T-helper 9 cell (primary cell): ENCODE data around the gene MAP3K10.
A peak's percentile ranks its signal among the peaks of the same experiment; 100 is the strongest.
"Not testable (repeated sequence)": the region's sequence is repeated elsewhere in the genome, so short reads cannot be mapped to it uniquely, and the experiment has no call there.

Experiments
- DNase-seq: peaks from one replicate; pipeline ENCODE4 v3.0.0-alpha.2; 2020

Gene MAP3K10

GRCh38 chr19:40217934-40218890 lies 27.0 kb downstream of the MAP3K10 start, which contains the start of gene TTC9B:
Gene TTC9B, minus strand, starts transcription at chr19:40218384. Its CDS starts 3 bp downstream, at chr19:40218381.
- peak; percentile 37 for DNase-seq

- DNase-seq, result not testable (repeated sequence)
Observed at GRCh38 chr19:40219029-40219428, 27.8 kb downstream of the MAP3K10 start.

DNA sequence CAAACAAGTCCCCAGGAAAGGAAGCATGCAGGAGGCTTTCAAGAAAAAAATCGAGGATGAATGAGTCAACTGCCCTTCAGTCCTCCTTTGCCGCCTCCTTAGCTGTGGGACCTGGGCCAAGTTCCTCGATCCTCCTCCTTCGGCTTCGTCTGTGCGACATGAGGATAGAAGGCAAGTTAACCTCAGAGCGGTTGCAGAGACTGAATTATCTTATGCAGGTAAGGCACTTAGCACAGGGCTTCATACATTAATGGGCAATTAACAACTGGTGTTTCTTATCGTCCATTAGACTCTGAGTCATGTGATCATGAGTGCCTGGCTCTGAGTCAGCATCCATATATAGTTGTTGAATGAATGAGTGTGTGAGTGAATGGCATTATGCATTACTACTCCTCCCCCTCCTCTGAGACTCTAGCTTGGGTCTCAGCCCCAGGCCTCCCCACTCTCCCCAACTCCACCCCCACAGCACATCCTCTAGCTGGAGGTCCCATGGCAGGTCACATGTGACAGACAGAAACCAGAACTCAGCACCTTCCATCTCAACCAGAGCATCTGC lies 28.6 kb downstream of the MAP3K10 start:
- no peak for DNase-seq

- DNase-seq, result no peak
Observed at GRCh38 chr19:40220674-40221073, 29.4 kb downstream of the MAP3K10 start.

- peak; percentile 67 for DNase-seq
Observed at GRCh38 chr19:40221858-40222619, 30.8 kb downstream of the MAP3K10 start.

GRCh38 chr19:40223135-40223822 lies 32.1 kb downstream of the MAP3K10 start:
- peak; percentile 28 for DNase-seq

- no peak for DNase-seq
Observed at GRCh38 chr19:40224342-40225150, 33.3 kb downstream of the MAP3K10 start.

DNA sequence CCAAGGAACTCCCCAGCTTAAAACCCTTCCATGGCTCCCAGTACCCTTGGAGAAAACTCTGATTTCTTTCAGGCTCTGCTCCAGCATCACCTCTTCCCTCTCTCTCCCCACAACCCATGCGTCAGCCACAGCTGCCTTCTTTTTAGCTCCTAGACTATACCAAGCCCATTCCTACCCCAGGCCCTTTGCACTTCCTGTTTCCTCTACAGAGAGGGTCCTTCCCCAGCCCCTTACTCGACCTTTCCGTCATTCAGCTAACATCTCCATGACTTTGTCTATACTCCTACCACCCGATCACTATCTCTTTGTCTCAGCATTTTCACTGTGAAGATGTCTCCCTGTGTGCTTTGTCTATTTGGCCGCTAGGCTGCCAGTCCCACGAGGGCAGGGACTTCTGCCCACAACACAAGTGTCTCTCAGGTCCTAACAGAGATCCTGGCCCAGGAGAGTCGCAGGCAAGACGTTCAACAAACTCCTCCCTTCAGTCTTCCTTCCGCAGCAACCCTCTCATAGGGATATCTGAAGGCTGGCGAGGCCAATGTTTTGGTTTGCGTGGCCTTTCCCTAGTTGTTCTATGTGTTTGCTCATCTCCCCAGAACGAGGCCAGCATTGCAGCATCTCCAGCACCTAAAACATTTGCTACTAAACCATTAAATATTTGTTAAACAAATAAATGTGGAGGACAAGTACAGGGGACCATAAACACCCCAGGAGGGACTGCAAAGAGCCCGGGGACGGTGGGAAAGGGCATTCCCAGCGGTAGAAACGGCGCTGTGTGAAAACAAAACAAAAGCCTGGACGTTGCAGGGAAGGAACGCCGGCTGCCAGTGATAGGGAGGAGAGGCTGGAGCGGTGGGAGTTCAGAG lies 34.4 kb downstream of the MAP3K10 start:
- DNase-seq, result no peak

GRCh38 chr19:40228346-40228745 lies 37.1 kb downstream of the MAP3K10 start:
- DNase-seq, result no peak

GRCh38 chr19:40228863-40229262 lies 37.6 kb downstream of the MAP3K10 start:
- DNase-seq, result no peak

- DNase-seq, result no peak
Observed at GRCh38 chr19:40229484-40229883, 38.3 kb downstream of the MAP3K10 start.

DNA sequence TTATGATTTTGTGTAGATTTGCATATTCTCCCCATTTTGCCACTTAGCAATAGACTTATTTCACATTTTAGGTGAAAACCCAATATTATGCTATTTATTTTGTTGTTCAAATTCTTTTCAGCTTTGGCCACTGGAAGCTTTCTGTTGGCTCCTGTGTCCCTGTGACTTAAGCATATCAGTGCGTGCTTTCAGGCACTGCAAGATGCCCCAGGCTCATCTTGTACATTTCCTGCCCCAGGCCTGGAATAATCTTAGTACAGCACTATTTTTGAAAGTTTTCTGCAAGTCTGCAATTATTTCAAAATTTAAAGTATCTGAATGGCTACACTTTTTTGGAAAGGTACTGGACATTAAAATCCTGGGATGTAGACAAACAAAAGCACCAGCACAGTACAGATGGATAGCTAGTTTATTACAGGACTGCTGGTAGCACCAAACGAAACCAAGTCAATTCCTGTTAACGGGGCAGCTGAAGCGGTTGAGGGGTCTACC lies 38.7 kb downstream of the MAP3K10 start:
- no peak for DNase-seq

GRCh38 chr19:40231057-40231456 lies 39.8 kb downstream of the MAP3K10 start:
- DNase-seq, result no peak

DNA sequence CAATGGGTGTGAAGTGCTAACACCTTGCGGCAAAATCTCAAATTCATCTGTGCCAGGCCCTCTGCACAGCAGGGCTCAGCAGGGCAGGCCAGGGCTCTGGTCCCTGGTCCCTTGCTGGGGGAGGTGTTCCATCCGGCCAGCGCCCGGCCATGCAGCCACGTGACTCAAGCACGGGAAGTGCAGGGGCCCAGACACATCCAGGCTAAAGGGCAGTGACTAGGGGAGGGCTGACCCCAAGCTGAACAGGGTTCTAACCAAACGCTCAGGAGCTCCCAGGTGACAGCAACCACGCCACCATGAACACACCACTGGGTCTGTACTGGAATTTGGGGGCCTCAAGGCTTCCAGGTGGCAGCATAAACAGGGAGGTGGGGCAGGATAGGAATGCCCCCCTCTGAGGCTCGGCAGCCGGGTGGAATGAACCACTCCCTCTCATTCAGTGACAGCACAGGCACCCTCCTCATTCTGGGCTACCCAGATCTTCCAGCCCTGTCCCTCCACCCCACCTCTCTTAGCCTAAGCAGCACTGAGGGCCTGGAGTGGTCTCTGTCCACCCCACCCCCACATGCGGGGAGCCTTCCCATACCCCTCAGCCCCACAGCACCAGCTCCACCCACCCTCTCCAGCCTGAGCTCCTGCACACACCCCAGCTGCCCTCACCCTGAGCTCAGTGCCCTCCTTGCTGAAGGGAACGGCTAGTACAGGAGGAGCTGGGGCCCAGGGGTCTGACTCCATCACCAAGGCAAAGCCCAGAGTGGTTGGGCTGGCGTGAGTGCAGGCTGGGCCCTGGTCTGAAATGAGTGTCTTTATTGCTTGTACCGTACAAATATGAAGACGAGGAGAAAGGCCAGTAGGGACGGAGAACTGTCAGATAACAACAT lies 40.6 kb downstream of the MAP3K10 start:
- DNase-seq, result no peak

DNA sequence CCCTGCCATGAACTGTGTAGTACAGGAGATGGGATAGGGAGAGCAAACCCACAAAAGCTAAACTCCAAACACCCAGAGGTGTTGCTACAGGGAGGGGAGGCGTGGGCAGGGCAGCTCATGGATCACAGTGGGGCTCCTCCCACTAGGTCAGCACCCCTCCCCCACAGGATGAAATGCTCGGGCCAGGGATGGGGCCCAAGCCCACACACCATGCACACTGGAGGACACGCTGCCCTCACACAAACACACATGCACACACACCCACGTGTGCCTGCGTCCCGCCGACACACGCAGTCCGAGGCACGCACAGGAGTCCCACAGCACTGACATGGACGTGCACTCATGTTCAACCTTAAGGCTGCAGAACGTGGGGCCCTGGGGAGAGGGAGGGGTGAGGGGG lies 41.3 kb downstream of the MAP3K10 start:
- no peak for DNase-seq

DNA sequence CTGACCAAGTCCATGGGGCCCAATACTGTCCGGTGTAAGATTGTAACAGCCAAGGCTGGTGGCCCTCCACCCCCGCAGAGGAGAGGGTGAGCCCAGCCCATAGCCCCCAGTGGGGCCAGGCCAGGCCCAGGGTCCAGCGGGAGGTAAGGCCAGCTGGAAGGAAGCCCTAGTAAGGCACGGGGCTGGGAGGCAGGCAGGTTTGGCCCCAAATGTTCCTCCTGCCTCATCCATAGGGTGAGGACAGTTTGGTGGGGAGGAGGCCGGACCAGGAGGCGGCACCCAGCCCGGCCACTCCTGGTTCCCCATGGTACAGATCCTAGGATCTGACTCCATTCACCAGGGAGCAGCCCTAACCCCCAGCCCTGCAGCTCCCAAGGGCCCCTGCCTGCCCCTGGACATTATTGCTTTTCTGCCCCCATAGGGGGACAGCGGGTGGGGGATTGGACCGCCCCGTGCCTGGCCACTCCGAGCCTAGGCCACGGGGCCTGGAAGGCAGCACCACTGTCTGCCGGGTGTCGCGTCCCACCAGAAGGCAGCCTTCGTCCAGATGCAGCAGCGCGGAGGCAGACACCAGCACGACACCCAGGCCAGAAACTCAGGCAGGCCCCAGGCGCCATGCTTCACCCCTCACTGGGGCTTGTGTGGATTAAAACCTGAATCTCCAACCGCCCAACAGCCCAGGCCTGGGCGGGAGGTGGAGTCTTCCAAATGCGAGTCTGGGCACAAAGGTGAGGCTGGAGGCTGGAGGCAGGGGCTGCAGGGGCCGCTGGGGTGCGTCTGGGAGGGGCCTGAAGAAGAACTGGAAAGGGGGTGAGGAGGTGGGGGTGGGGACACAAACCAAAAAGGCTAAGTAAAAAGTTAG lies 42.0 kb downstream of the MAP3K10 start:
- DNase-seq, result no peak

DNA sequence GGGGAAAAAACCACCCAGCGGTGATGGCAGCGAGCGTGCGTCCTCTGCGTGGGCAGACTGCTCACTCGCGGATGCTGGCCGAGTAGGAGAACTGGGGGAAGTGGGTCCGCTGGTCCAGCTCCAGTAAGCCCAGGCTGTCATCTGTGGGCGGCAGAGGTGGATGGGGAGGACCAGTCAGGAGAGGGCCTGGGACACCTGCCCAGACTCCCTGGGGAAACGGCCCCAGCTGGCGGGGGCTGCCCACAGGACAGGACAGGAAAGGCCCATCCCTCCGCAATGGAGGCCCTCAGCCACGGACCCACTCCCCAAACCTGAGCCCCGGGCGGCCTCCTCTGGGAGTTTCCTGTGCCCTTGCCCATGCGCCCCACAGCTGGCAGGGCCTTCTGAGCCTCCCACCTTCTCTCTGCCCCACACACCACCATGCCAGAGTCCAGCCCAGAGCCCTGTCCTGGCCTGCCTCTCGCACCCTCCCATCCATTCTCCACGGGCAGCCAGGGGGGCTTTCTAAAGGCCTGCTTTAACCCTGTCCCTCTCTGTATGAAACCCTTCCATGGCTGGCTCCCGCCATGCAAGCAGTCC lies 42.7 kb downstream of the MAP3K10 start:
- DNase-seq, result no peak
